Ectodermal cell (in vitro differentiated cells): ENCODE measurements around the gene MED12L.

Experiments
- H3K27ac ChIP-seq: 2 replicates; pipeline ENCODE4 v1.7.0; 2013; ENCODE audit warnings: mild to moderate bottlenecking, low read depth, low read length; ENCODE audit not compliant: insufficient read depth, poor library complexity, severe bottlenecking
- H3K27me3 ChIP-seq: 2 replicates; pipeline ENCODE4 v1.7.0; 2013; ENCODE audit warnings: mild to moderate bottlenecking, low read length; ENCODE audit not compliant: insufficient read depth, control insufficient read depth, poor library complexity, severe bottlenecking
- H3K36me3 ChIP-seq: one replicate; pipeline ENCODE4 v1.7.0; 2013; ENCODE audit warnings: low read length; ENCODE audit not compliant: control insufficient read depth, insufficient read depth
- H3K4me1 ChIP-seq: one replicate; pipeline ENCODE4 v1.7.0; 2013; ENCODE audit warnings: low read length; ENCODE audit not compliant: control insufficient read depth, insufficient read depth
- H3K4me3 ChIP-seq: 2 replicates; pipeline ENCODE4 v1.7.0; 2013; ENCODE audit warnings: low read depth, low read length, control low read depth; ENCODE audit not compliant: insufficient read depth
- H3K9me3 ChIP-seq: 2 replicates; pipeline ENCODE4 v1.7.0; 2013; ENCODE audit warnings: mild to moderate bottlenecking, low read length, moderate library complexity; ENCODE audit not compliant: control insufficient read depth
- whole genome bisulfite sequencing, 2 experiments: methylation state at CpG; one replicate each; pipeline ENCODE4 v1.1.7; 2013; ENCODE audit warnings: missing lambda C conversion rate in 2 of 2; 5-methylcytosine and 5-hydroxymethylcytosine counted together

Gene MED12L

GRCh38 chr3:151314593-151314992 lies 229.1 kb downstream of the MED12L start:
- no peaks in the 10 kb centered on the region for H3K36me3 ChIP-seq
- no peak overlapping the region for H3K27ac ChIP-seq
- H3K27me3 ChIP-seq: no peaks in the 10 kb centered on the region
- H3K4me3 ChIP-seq: no peak overlapping the region
- no peaks in the 10 kb centered on the region for H3K9me3 ChIP-seq
- no peaks in the 10 kb centered on the region for H3K4me1 ChIP-seq
- 90 to 96% methylated on average over 5 of the region's 5 CpGs for WGBS, 2 experiments

GRCh38 chr3:151315136-151315535 lies 229.7 kb downstream of the MED12L start:
- no peaks in the 10 kb centered on the region for H3K4me1 ChIP-seq
- no peaks in the 10 kb centered on the region for H3K36me3 ChIP-seq
- H3K4me3 ChIP-seq: no peak overlapping the region
- H3K9me3 ChIP-seq: no peaks in the 10 kb centered on the region
- no peak overlapping the region for H3K27ac ChIP-seq
- 100% methylated on average over 1 of the region's 2 CpGs for WGBS, 2 experiments
- H3K27me3 ChIP-seq: no peaks in the 10 kb centered on the region

GRCh38 chr3:151315846-151316245 lies 230.4 kb downstream of the MED12L start:
- H3K4me3 ChIP-seq: no peak overlapping the region

GRCh38 chr3:151316267-151316991 lies 231.0 kb downstream of the MED12L start, which contains the start of gene GPR87:
GPR87 (minus strand) TSS chr3:151316820; CDS start chr3:151300100, 16,720 bp downstream.
- Histone ChIP-seq H3K27me3 (no peaks in the 10 kb centered on the region), H3K27ac (no peak within 1 kb of the TSS), H3K4me1 (no peaks in the 10 kb centered on the region), H3K4me3 (no peak within 1 kb of the TSS), H3K36me3 (no peaks in the 10 kb centered on the region), H3K9me3 (no peaks in the 10 kb centered on the region)
- 80 to 86% methylated on average over 7 of the region's 7 CpGs for WGBS, 2 experiments

More at GRCh38 chr3:151315846-151316245, 230.4 kb downstream of the MED12L start:
- H3K27ac ChIP-seq: no peak overlapping the region
- no peaks in the 10 kb centered on the region for H3K4me1 ChIP-seq
- 90% methylated on average over 2 of the region's 2 CpGs; no CpG with 5 or more reads in 1 of the 2 experiments for WGBS, 2 experiments
- no peaks in the 10 kb centered on the region for H3K27me3 ChIP-seq
- no peaks in the 10 kb centered on the region for H3K9me3 ChIP-seq
- H3K36me3 ChIP-seq: no peaks in the 10 kb centered on the region

GRCh38 chr3:151318313-151318712 lies 232.8 kb downstream of the MED12L start:
- no peak overlapping the region for H3K27ac ChIP-seq
- H3K27me3 ChIP-seq: no peaks in the 10 kb centered on the region
- H3K9me3 ChIP-seq: no peaks in the 10 kb centered on the region
- no peak overlapping the region for H3K4me3 ChIP-seq
- H3K36me3 ChIP-seq: no peaks in the 10 kb centered on the region
- H3K4me1 ChIP-seq: no peaks in the 10 kb centered on the region

- Histone ChIP-seq H3K27ac (no peak overlapping the region), H3K36me3 (no peaks in the 10 kb centered on the region), H3K9me3 (no peaks in the 10 kb centered on the region), H3K4me1 (no peaks in the 10 kb centered on the region), H3K27me3 (no peaks in the 10 kb centered on the region), H3K4me3 (no peak overlapping the region)
- WGBS, 2 experiments: 95 to 96% methylated on average over 7 of the region's 7 CpGs
These were observed 233.5 kb downstream of the MED12L start for GRCh38 chr3:151318991-151319390.

GRCh38 chr3:151319628-151320027 lies 234.2 kb downstream of the MED12L start:
- 98 to 100% methylated on average over 3 to 4 of the region's 4 CpGs for WGBS, 2 experiments
- Histone ChIP-seq H3K4me3 (no peak overlapping the region), H3K36me3 (no peaks in the 10 kb centered on the region), H3K9me3 (no peaks in the 10 kb centered on the region), H3K27ac (no peak overlapping the region), H3K4me1 (no peaks in the 10 kb centered on the region), H3K27me3 (no peaks in the 10 kb centered on the region)

GRCh38 chr3:151320131-151320530 lies 234.7 kb downstream of the MED12L start:
- H3K9me3 ChIP-seq: no peaks in the 10 kb centered on the region
- H3K27me3 ChIP-seq: no peaks in the 10 kb centered on the region
- no peak overlapping the region for H3K27ac ChIP-seq
- H3K4me3 ChIP-seq: no peak overlapping the region
- WGBS, 2 experiments: 92 to 95% methylated on average over 2 of the region's 2 CpGs
- H3K4me1 ChIP-seq: no peaks in the 10 kb centered on the region
- H3K36me3 ChIP-seq: no peaks in the 10 kb centered on the region

GRCh38 chr3:151321526-151321925 lies 236.1 kb downstream of the MED12L start:
- H3K4me1 ChIP-seq: no peaks in the 10 kb centered on the region
- no peak overlapping the region for H3K4me3 ChIP-seq
- 100% methylated on average over 1 of the region's 1 CpG for WGBS, 2 experiments

GRCh38 chr3:151322511-151322910 lies 237.0 kb downstream of the MED12L start:
- Histone ChIP-seq H3K27me3 (no peaks in the 10 kb centered on the region), H3K36me3 (no peaks in the 10 kb centered on the region), H3K9me3 (no peaks in the 10 kb centered on the region), H3K27ac (no peak overlapping the region), H3K4me3 (no peak overlapping the region), H3K4me1 (no peaks in the 10 kb centered on the region)
- WGBS, 2 experiments: 100% methylated on average over 1 of the region's 1 CpG; no CpG with 5 or more reads in 1 of the 2 experiments

More at GRCh38 chr3:151321526-151321925, 236.1 kb downstream of the MED12L start:
- H3K9me3 ChIP-seq: no peaks in the 10 kb centered on the region
- H3K27ac ChIP-seq: no peak overlapping the region
- H3K36me3 ChIP-seq: no peaks in the 10 kb centered on the region
- H3K27me3 ChIP-seq: no peaks in the 10 kb centered on the region
